CD14-positive monocyte (primary cell): ENCODE results near the gene IL11RA. TPM values are rescaled to one million over a fixed set of nuclear protein-coding genes. Genes with fewer than 3 reads are reported as not detected.

Experiments
- DNase-seq, 3 donors: peaks; one replicate each; pipeline ENCODE4 v3.0.0-alpha.2; 2011 to 2022
- H2AFZ ChIP-seq: 2 replicates; pipeline ENCODE4 v1.6.0; 2012; ENCODE audit warnings: mild to moderate bottlenecking, low read depth, low read length, inconsistent platforms; ENCODE audit not compliant: insufficient read depth, poor library complexity, severe bottlenecking
- H3K27ac ChIP-seq, 2 donors: 1 replicate in 1 of 2; 2 replicates in 1 of 2; pipeline ENCODE4 v1.5.1; 2012 to 2013; ENCODE audit warnings: low read length in 2 of 2, control low read depth in 1 of 2, inconsistent platforms in 1 of 2, low read depth in 1 of 2, mild to moderate bottlenecking in 1 of 2
- H3K27me3 ChIP-seq, 2 donors: one replicate each; pipeline versions ENCODE4 v1.6.0 to v1.6.1; 2011 to 2013; ENCODE audit warnings: low read length in 2 of 2; ENCODE audit not compliant: control insufficient read depth in 2 of 2, insufficient read depth in 2 of 2
- H3K36me3 ChIP-seq, 2 donors: replicated peaks in 1 of 2; 1 replicate in 1 of 2; 2 replicates in 1 of 2; pipeline versions ENCODE4 v1.5.1 to v1.6.1; 2012 to 2013; ENCODE audit warnings: low read length in 2 of 2, control low read depth in 1 of 2, inconsistent platforms in 1 of 2, mild to moderate bottlenecking in 1 of 2; ENCODE audit not compliant: insufficient read depth in 2 of 2, control insufficient read depth in 1 of 2
- H3K4me1 ChIP-seq, 2 donors: 1 replicate in 1 of 2; 2 replicates in 1 of 2; pipeline versions ENCODE4 v1.5.1 to v1.6.1; 2012 to 2013; ENCODE audit warnings: low read length in 2 of 2, control low read depth in 1 of 2, inconsistent platforms in 1 of 2, mild to moderate bottlenecking in 1 of 2, moderate library complexity in 1 of 2; ENCODE audit not compliant: insufficient read depth in 2 of 2, control insufficient read depth in 1 of 2
- H3K4me2 ChIP-seq: replicated peaks from 2 replicates; pipeline ENCODE3; 2012; ENCODE audit warnings: low read length, moderate library complexity, mild to moderate bottlenecking; ENCODE audit not compliant: poor library complexity, severe bottlenecking; ENCODE audit errors: extremely low read depth
- H3K4me3 ChIP-seq, 3 experiments: fragments of 200-600 bp in 1 of 3; sonication (generic) in 1 of 3; replicated peaks in 1 of 3; 1 replicate in 2 of 3; 2 replicates in 1 of 3; pipeline ENCODE4 v1.5.1; 2011 to 2013; ENCODE audit warnings: low read length in 3 of 3, mild to moderate bottlenecking in 3 of 3, control low read depth in 2 of 3, low read depth in 2 of 3, inconsistent platforms in 1 of 3, moderate library complexity in 1 of 3
- H3K79me2 ChIP-seq: 2 replicates; pipeline ENCODE4 v1.6.0; 2012; ENCODE audit warnings: mild to moderate bottlenecking, control low read depth, inconsistent platforms, low read length, moderate library complexity; ENCODE audit not compliant: insufficient read depth
- H3K9ac ChIP-seq: 2 replicates; pipeline ENCODE4 v1.6.0; 2017; ENCODE audit warnings: low read length, mild to moderate bottlenecking; ENCODE audit not compliant: insufficient read depth, poor library complexity, severe bottlenecking
- H3K9me3 ChIP-seq, 2 donors: replicated peaks in 1 of 2; 1 replicate in 1 of 2; 2 replicates in 1 of 2; pipeline versions ENCODE4 v1.5.1 to v1.6.1; 2012 to 2013; ENCODE audit warnings: low read length in 2 of 2, control low read depth in 1 of 2; ENCODE audit not compliant: control insufficient read depth in 1 of 2, insufficient read depth in 1 of 2
- H4K20me1 ChIP-seq: 2 replicates; pipeline ENCODE4 v1.6.0; 2012; ENCODE audit warnings: mild to moderate bottlenecking, low read length, control low read depth, moderate library complexity; ENCODE audit not compliant: insufficient read depth
- H3K27ac Mint-ChIP-seq, 7 donors: one replicate each; pipeline ENCODE4 v1.8.0; 2020; ENCODE audit warnings: mild to moderate bottlenecking in 7 of 7, mixed read lengths in 7 of 7, moderate library complexity in 6 of 7, inconsistent platforms in 2 of 7
- H3K27me3 Mint-ChIP-seq, 3 donors: one replicate each; pipeline ENCODE4 v1.8.0; 2021 to 2022; ENCODE audit warnings: low read depth in 3 of 3, mild to moderate bottlenecking in 3 of 3, mixed read lengths in 3 of 3, moderate library complexity in 3 of 3, inconsistent platforms in 1 of 3
- H3K36me3 Mint-ChIP-seq, 2 donors: one replicate each; pipeline ENCODE4 v1.8.0; 2020; ENCODE audit warnings: mixed read lengths in 2 of 2, inconsistent platforms in 1 of 2, mild to moderate bottlenecking in 1 of 2
- H3K4me1 Mint-ChIP-seq: one replicate; pipeline ENCODE4 v1.8.0; 2020; ENCODE audit warnings: mild to moderate bottlenecking, mixed read lengths
- H3K4me3 Mint-ChIP-seq, 2 donors: one replicate each; pipeline ENCODE4 v1.8.0; 2020; ENCODE audit warnings: mild to moderate bottlenecking in 2 of 2, mixed read lengths in 2 of 2, moderate library complexity in 1 of 2
- H3K9me3 Mint-ChIP-seq, 7 donors: one replicate each; pipeline ENCODE4 v1.8.0; 2020 to 2022; ENCODE audit warnings: mixed read lengths in 7 of 7, mild to moderate bottlenecking in 6 of 7, moderate library complexity in 6 of 7, inconsistent platforms in 2 of 7
- WGBS: methylation state at CpG from one replicate; pipeline ENCODE4 v1.1.5; 2013; ENCODE audit warnings: missing lambda C conversion rate; ENCODE audit not compliant: insufficient coverage; 5-methylcytosine and 5-hydroxymethylcytosine counted together
- intact Hi-C, 2 donors: fragments of 100-400 bp; cut with micrococcal nuclease; formaldehyde crosslinking; loops; one replicate each; pipeline versions ENCODE4 v1.15.0 to v1.15.1; 2023
- polyA plus RNA-seq, 3 donors: library from polyadenylated mRNA; depleted of rRNA in 1 of 3; unstranded in 2 of 3; stranded (reverse) in 1 of 3; fragments of 300-500 nt in 2 of 3; fragments of >200 nt in 1 of 3; fragmentation: Illumina TruSeq in 2 of 3; gene quantifications; 1 replicate in 2 of 3; 2 replicates in 1 of 3; pipeline ENCODE4 v1.2.3, GENCODE V29; 2012 to 2021
- TF ChIP-seq, protein P1 (sequence below): fragments of 200-600 bp; IDR thresholded peaks from one replicate; pipeline ENCODE4 v1.8.0; 2022; ENCODE audit warnings: antibody characterized with exemption, mild to moderate bottlenecking

The IL11RA gene
- polyA plus RNA-seq, 3 donors: 2.8 to 39.1 (median 4.1) TPM

DNA sequence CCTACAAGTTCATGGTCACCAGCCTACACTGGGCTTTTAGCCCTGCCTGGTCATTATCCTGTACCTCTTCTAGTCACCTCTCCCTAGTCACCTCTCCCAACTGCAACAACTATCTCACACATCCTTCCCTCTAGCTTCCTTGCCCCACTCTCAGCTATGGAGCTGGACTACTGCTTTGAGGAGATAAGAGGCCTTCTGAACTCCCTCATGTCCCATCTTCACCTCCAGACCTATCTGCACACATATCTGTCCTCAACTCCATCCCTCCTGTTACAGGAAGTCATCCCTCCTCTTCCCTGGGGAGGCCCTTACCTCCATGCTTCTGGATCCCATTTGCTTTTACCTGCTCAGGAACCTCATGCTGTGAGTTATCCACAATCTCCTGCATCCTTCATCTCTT lies 45.8 kb upstream of the IL11RA start:
- DNase-seq: no peak
- peaks cover 10% of the 10 kb centered on the region for H3K4me1 Mint-ChIP-seq
- no peak overlapping the region for H3K27ac Mint-ChIP-seq
- Histone ChIP-seq H3K79me2 (peaks cover 6% of the 10 kb centered on the region), H3K9ac (no peak overlapping the region), H4K20me1 (no peaks in the 10 kb centered on the region), H3K4me3 (no peak overlapping the region), H3K4me2 (no peak overlapping the region), H3K36me3 (no peaks in the 10 kb centered on the region), H3K27ac (no peak overlapping the region), H3K4me1 (peaks cover 8 to 10% of the 10 kb centered on the region in 2 donors), H3K9me3 (no peaks in the 10 kb centered on the region), H3K27me3 (peaks cover 0 to 2% of the 10 kb centered on the region in 2 donors), H2AFZ (no peak overlapping the region)
- H3K9me3 Mint-ChIP-seq: peaks cover 0 to 3% (median 0%) of the 10 kb centered on the region in 7 donors
- H3K27me3 Mint-ChIP-seq: peaks cover 6 to 11% (median 11%) of the 10 kb centered on the region in 3 donors
- H3K4me3 Mint-ChIP-seq: no peak overlapping the region
- intact Hi-C loops: no loop called here
- H3K36me3 Mint-ChIP-seq: no peaks in the 10 kb centered on the region
- TF ChIP-seq, protein P1, sequence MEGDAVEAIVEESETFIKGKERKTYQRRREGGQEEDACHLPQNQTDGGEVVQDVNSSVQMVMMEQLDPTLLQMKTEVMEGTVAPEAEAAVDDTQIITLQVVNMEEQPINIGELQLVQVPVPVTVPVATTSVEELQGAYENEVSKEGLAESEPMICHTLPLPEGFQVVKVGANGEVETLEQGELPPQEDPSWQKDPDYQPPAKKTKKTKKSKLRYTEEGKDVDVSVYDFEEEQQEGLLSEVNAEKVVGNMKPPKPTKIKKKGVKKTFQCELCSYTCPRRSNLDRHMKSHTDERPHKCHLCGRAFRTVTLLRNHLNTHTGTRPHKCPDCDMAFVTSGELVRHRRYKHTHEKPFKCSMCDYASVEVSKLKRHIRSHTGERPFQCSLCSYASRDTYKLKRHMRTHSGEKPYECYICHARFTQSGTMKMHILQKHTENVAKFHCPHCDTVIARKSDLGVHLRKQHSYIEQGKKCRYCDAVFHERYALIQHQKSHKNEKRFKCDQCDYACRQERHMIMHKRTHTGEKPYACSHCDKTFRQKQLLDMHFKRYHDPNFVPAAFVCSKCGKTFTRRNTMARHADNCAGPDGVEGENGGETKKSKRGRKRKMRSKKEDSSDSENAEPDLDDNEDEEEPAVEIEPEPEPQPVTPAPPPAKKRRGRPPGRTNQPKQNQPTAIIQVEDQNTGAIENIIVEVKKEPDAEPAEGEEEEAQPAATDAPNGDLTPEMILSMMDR: no peak

DNA sequence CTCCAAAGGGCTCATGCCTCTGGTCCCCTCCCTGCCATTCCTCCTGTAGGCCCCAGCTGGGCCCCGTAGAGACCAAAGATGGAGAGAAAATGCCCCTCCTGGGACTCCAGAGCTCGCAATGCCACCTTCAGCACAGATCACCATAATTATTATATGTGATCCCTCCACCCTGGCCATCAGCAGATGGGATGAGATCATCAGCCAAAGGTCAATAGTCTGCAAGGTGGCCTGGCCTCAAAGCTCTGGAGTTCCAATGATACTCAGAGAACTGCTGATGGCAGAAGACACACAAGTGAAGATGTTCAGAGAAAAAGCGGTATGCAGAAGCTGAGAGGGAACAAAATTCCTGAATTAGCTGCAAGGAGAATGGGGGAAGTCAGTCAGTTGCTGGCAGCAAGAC lies 45.1 kb upstream of the IL11RA start:
- intact Hi-C loops: no loop called here
- TF ChIP-seq, protein P1: no peak
- peaks cover 0 to 3% (median 0%) of the 10 kb centered on the region in 7 donors for H3K9me3 Mint-ChIP-seq
- DNase-seq: no peak
- Histone ChIP-seq H3K36me3 (no peaks in the 10 kb centered on the region), H3K9ac (no peak overlapping the region), H3K27me3 (peaks cover 0 to 2% of the 10 kb centered on the region in 2 donors), H3K79me2 (peaks cover 13% of the 10 kb centered on the region), H3K9me3 (no peaks in the 10 kb centered on the region), H3K4me3 (no peak overlapping the region), H4K20me1 (no peaks in the 10 kb centered on the region), H3K27ac (no peak overlapping the region), H3K4me1 (peaks cover 13 to 17% of the 10 kb centered on the region in 2 donors), H3K4me2 (no peak overlapping the region), H2AFZ (no peak overlapping the region)
- peaks cover 14% of the 10 kb centered on the region for H3K4me1 Mint-ChIP-seq
- H3K36me3 Mint-ChIP-seq: no peaks in the 10 kb centered on the region
- H3K27ac Mint-ChIP-seq: no peak overlapping the region
- 100% methylated on average over 1 of the region's 3 CpGs for WGBS
- H3K27me3 Mint-ChIP-seq: peaks cover 6 to 7% (median 7%) of the 10 kb centered on the region in 3 donors
- no peak overlapping the region for H3K4me3 Mint-ChIP-seq
